Measurements from ENCODE around the gene KLHL3. TPM values are rescaled to one million over a fixed set of nuclear protein-coding genes. Genes with fewer than 3 reads are reported as not detected.
A peak's percentile ranks its signal among the peaks of the same experiment; 100 is the strongest.

Gene KLHL3
- total RNA-seq, 2 donors from 2014 or later: 8.3 to 9.7 TPM

- Mint-ChIP-seq H3K36me3 (ENCODE audit: insufficient read depth in 2 of 2) (peaks cover 13 to 24% of the 10 kb centered on the region in 2 donors), H3K27me3 (ENCODE audit: low read depth) (no peaks in the 10 kb centered on the region), H3K4me1 (ENCODE audit: low read depth) (peaks cover 32% of the 10 kb centered on the region), H3K4me3 (peak overlapping the region; percentile 96 to 97), H3K27ac (peak overlapping the region; percentile 98), H3K9me3 (no peaks in the 10 kb centered on the region)
- ATAC-seq (replicated peaks in 1 of 2) (peak in 1 of 2 donors; percentile 39), DNase-seq (no peak)
Observed at GRCh38 chr5:137754961-137755762, 19.3 kb upstream of the KLHL3 start.

- Mint-ChIP-seq H3K9me3 (no peaks in the 10 kb centered on the region), H3K36me3 (ENCODE audit: insufficient read depth in 2 of 2) (peaks cover 13 to 24% of the 10 kb centered on the region in 2 donors), H3K4me3 (peak within 1 kb of the TSS; percentile 96 to 97), H3K4me1 (ENCODE audit: low read depth) (peaks cover 35% of the 10 kb centered on the region), H3K27me3 (ENCODE audit: low read depth) (no peaks in the 10 kb centered on the region), H3K27ac (peak within 1 kb of the TSS; percentile 98)
- DNase-seq (peak; percentile 98), ATAC-seq (replicated peaks in 1 of 2) (peak; percentile 87 to 88)
Observed at GRCh38 chr5:137754188-137754960, 18.5 kb upstream of the KLHL3 start, which contains the start of gene HNRNPA0. HNRNPA0 (minus strand) TSS chr5:137754363; CDS start chr5:137754066, 297 bp downstream.

- no peaks in the 10 kb centered on the region for H3K9me3 Mint-ChIP-seq
- H3K4me1 Mint-ChIP-seq (ENCODE audit: low read depth): peaks cover 35% of the 10 kb centered on the region
- DNase-seq: peak in 1 of 2 donors; percentile 57
- no peaks in the 10 kb centered on the region for H3K27me3 Mint-ChIP-seq (ENCODE audit: low read depth)
- peak overlapping the region; percentile 98 for H3K27ac Mint-ChIP-seq
- H3K36me3 Mint-ChIP-seq (ENCODE audit: insufficient read depth in 2 of 2): peaks cover 13 to 24% of the 10 kb centered on the region in 2 donors
- peak; percentile 5 to 10 for ATAC-seq (replicated peaks in 1 of 2)
- H3K4me3 Mint-ChIP-seq: peak overlapping the region; percentile 96 to 97
Observed at GRCh38 chr5:137753691-137754187, 17.9 kb upstream of the KLHL3 start.

- Mint-ChIP-seq H3K27me3 (ENCODE audit: low read depth) (no peaks in the 10 kb centered on the region), H3K27ac (peak overlapping the region; percentile 98), H3K4me1 (ENCODE audit: low read depth) (peaks cover 35% of the 10 kb centered on the region), H3K4me3 (peak overlapping the region; percentile 96 to 97), H3K36me3 (ENCODE audit: insufficient read depth in 2 of 2) (peaks cover 13 to 24% of the 10 kb centered on the region in 2 donors), H3K9me3 (no peaks in the 10 kb centered on the region)
- DNase-seq: peak; percentile 60 to 63
- ATAC-seq (replicated peaks in 1 of 2): no peak
Observed at GRCh38 chr5:137752905-137753690, 17.2 kb upstream of the KLHL3 start.

DNA sequence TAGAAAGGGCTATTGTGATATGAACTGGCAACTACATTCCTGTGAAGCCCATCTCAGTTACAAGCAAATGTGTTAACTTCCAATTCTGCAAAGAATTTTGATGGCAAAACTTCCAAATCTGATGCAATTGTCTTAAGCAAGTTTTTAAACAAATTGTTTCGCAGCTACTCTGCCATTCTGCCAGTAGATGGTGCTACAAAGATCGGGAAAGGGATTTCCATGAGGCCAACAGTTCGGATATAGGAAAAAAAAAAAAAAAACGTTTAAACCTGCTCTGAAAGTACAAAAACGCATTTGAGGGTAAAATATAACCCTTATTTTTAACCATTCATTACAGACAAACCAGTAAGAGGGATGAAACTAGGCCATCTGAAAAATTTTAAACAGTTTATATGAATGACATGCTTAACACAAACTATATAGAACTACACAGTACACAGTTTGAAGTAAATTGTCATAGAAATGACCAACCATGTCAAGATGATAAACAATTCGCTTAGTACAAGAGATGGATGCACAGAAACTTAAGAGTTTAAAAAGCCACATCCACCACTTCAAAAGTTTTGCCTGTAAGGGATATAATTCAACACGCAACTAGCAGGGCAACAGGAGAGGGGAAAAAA lies 16.1 kb upstream of the KLHL3 start:
- Mint-ChIP-seq H3K4me3 (peak overlapping the region; percentile 96 to 97), H3K9me3 (no peaks in the 10 kb centered on the region), H3K27ac (peak overlapping the region; percentile 97), H3K4me1 (ENCODE audit: low read depth) (peaks cover 35% of the 10 kb centered on the region), H3K36me3 (ENCODE audit: insufficient read depth in 2 of 2) (peaks cover 13 to 24% of the 10 kb centered on the region in 2 donors), H3K27me3 (ENCODE audit: low read depth) (no peaks in the 10 kb centered on the region)
- no peak for ATAC-seq (replicated peaks in 1 of 2)
- DNase-seq: peak in 1 of 2 donors; percentile 15

DNA sequence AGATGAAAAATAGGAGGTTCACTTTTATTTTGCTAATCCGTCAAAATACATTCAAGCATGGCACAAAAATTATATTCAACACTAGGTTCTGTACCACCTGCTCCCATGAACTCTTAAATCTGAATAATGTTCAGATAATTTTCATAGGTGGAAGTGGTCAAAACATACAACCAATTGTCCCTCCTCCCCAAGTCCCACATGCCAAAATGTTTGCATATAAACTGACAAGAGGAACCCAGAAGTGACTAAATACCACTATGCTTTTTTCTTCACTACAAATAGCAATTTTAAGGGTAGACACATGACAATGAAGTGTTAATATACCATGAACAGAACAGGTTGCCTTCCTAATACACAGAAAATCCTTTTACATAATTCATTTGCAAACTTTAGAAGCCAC lies 14.5 kb upstream of the KLHL3 start:
- H3K36me3 Mint-ChIP-seq (ENCODE audit: insufficient read depth in 2 of 2): peaks cover 13 to 24% of the 10 kb centered on the region in 2 donors
- H3K4me1 Mint-ChIP-seq (ENCODE audit: low read depth): peaks cover 29% of the 10 kb centered on the region
- ATAC-seq (replicated peaks in 1 of 2): no peak
- DNase-seq: no peak
- no peaks in the 10 kb centered on the region for H3K27me3 Mint-ChIP-seq (ENCODE audit: low read depth)
- H3K9me3 Mint-ChIP-seq: no peaks in the 10 kb centered on the region
- peak overlapping the region; percentile 83 to 96 for H3K4me3 Mint-ChIP-seq
- H3K27ac Mint-ChIP-seq: peak overlapping the region; percentile 29

- Mint-ChIP-seq H3K36me3 (ENCODE audit: insufficient read depth in 2 of 2) (peaks cover 8 to 16% of the 10 kb centered on the region in 2 donors), H3K27me3 (ENCODE audit: low read depth) (no peaks in the 10 kb centered on the region), H3K27ac (no peak overlapping the region), H3K9me3 (no peaks in the 10 kb centered on the region), H3K4me1 (ENCODE audit: low read depth) (peaks cover 24% of the 10 kb centered on the region), H3K4me3 (no peak overlapping the region)
- ATAC-seq (replicated peaks in 1 of 2) (no peak), DNase-seq (no peak)
Observed at GRCh38 chr5:137747848-137748247, 12.0 kb upstream of the KLHL3 start.

DNA sequence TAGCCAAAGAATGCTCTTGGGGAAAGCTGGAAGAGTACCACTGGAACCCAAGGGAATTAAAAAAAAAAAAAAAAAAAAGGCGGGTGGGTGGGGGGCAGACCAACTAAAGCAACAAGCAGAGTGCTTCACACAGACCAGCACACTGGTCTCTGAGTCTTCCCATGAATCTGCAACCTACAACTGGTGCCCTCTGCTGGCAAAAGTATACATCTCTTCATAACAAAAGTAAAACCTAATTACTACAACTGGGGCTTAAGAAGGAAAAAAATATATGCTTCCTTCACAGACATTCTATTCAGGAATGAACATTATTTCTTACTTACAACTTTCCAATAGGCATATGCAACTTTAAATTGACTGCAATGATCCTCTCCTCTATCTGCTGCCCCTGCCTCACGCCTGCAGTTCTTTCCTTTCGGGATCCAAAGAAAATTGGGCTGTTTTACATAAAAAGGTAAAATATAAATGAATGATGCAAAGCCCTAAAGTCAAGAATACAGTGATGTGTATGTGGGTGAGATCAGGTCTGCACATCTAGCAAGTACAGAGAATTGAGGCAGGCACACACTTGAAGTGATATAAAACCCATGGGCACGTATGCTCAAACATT lies 7.2 kb upstream of the KLHL3 start:
- peak; percentile 63 for DNase-seq
- peak; percentile 81 to 82 for ATAC-seq (replicated peaks in 1 of 2)
- Mint-ChIP-seq H3K27ac (no peak overlapping the region), H3K27me3 (ENCODE audit: low read depth) (no peaks in the 10 kb centered on the region), H3K4me1 (ENCODE audit: low read depth) (peaks cover 17% of the 10 kb centered on the region), H3K4me3 (no peak overlapping the region), H3K36me3 (ENCODE audit: insufficient read depth in 2 of 2) (peaks cover 0 to 8% of the 10 kb centered on the region in 2 donors), H3K9me3 (peaks cover 0 to 2% of the 10 kb centered on the region in 2 donors)

GRCh38 chr5:137741718-137742117 lies 5.8 kb upstream of the KLHL3 start:
- no peaks in the 10 kb centered on the region for H3K27me3 Mint-ChIP-seq (ENCODE audit: low read depth)
- DNase-seq: no peak

GRCh38 chr5:137739737-137740136 lies 3.8 kb upstream of the KLHL3 start:
- ATAC-seq (replicated peaks in 1 of 2) (no peak), DNase-seq (no peak)
- Mint-ChIP-seq H3K27me3 (ENCODE audit: low read depth) (no peaks in the 10 kb centered on the region), H3K9me3 (peaks cover 3% of the 10 kb centered on the region in 2 donors), H3K4me3 (no peak overlapping the region), H3K36me3 (ENCODE audit: insufficient read depth in 2 of 2) (peaks cover 4 to 14% of the 10 kb centered on the region in 2 donors), H3K27ac (no peak overlapping the region), H3K4me1 (ENCODE audit: low read depth) (peaks cover 17% of the 10 kb centered on the region)

More at GRCh38 chr5:137741718-137742117, 5.8 kb upstream of the KLHL3 start:
- peaks cover 3% of the 10 kb centered on the region in 2 donors for H3K9me3 Mint-ChIP-seq
- ATAC-seq (replicated peaks in 1 of 2): no peak
- H3K4me3 Mint-ChIP-seq: no peak overlapping the region
- H3K27ac Mint-ChIP-seq: no peak overlapping the region
- H3K4me1 Mint-ChIP-seq (ENCODE audit: low read depth): peaks cover 17% of the 10 kb centered on the region
- peaks cover 4 to 14% of the 10 kb centered on the region in 2 donors for H3K36me3 Mint-ChIP-seq (ENCODE audit: insufficient read depth in 2 of 2)

- Mint-ChIP-seq H3K27ac (no peak overlapping the region), H3K4me3 (no peak overlapping the region), H3K36me3 (ENCODE audit: insufficient read depth in 2 of 2) (peaks cover 4 to 14% of the 10 kb centered on the region in 2 donors), H3K4me1 (ENCODE audit: low read depth) (peaks cover 17% of the 10 kb centered on the region), H3K9me3 (peaks cover 3% of the 10 kb centered on the region in 2 donors), H3K27me3 (ENCODE audit: low read depth) (no peaks in the 10 kb centered on the region)
- DNase-seq (no peak), ATAC-seq (replicated peaks in 1 of 2) (no peak)
Observed at GRCh38 chr5:137738947-137739346, 3.1 kb upstream of the KLHL3 start.
